ENCODE measurements around the gene APEX2.

APEX2 gene

GRCh38 chrX:55006827-55007621, 6.9 kb downstream of the APEX2 start:
- Histone ChIP-seq H3K36me3 (replicated peaks) (peaks cover 4% of the 10 kb centered on the region), H3K27me3 (replicated peaks) (no peaks in the 10 kb centered on the region), H3K4me3 (ENCODE audit: low read depth, low read length) (no peak overlapping the region), H3K27ac (no peak overlapping the region)
- no peak for DNase-seq
- TF ChIP-seq, protein P1, sequence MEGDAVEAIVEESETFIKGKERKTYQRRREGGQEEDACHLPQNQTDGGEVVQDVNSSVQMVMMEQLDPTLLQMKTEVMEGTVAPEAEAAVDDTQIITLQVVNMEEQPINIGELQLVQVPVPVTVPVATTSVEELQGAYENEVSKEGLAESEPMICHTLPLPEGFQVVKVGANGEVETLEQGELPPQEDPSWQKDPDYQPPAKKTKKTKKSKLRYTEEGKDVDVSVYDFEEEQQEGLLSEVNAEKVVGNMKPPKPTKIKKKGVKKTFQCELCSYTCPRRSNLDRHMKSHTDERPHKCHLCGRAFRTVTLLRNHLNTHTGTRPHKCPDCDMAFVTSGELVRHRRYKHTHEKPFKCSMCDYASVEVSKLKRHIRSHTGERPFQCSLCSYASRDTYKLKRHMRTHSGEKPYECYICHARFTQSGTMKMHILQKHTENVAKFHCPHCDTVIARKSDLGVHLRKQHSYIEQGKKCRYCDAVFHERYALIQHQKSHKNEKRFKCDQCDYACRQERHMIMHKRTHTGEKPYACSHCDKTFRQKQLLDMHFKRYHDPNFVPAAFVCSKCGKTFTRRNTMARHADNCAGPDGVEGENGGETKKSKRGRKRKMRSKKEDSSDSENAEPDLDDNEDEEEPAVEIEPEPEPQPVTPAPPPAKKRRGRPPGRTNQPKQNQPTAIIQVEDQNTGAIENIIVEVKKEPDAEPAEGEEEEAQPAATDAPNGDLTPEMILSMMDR (IDR thresholded peaks at IDR 0.05; ENCODE audit: low read depth, low read length, missing control alignments) = no peak
- in situ Hi-C loops (cut with HindIII; ENCODE audit: low pct_ligation_motif_present, low sequenced_read_pairs) = no loop called here

DNA sequence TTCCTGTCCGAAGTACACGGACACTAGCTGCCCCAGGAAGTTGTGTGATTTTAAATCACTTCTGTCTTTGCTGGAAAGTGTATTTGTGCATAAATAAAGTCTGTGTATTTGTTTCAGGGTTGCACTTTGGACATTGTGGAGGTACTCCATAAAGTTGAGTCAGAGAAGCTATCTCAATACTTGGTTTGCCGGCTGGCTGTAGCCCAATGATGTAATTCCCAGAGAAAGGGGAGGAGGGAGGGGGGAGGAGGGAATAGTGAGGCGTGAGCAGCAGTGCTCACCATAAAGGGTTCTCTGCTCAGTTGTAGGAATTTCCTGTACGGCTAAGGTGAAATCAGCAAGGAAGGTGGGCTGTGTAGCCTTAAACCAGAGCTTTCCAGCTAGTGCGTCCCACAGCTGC, 7.5 kb downstream of the APEX2 start:
- no peak overlapping the region for H3K4me3 ChIP-seq (ENCODE audit: low read depth, low read length)
- no peaks in the 10 kb centered on the region for H3K27me3 ChIP-seq (replicated peaks)
- in situ Hi-C loops (cut with HindIII; ENCODE audit: low pct_ligation_motif_present, low sequenced_read_pairs) = no loop called here
- peak; percentile 59 for DNase-seq
- no peak overlapping the region for H3K27ac ChIP-seq
- H3K36me3 ChIP-seq (replicated peaks) = peaks cover 4% of the 10 kb centered on the region
- TF ChIP-seq, protein P1 (IDR thresholded peaks at IDR 0.05; ENCODE audit: low read depth, low read length, missing control alignments) = no peak

GRCh38 chrX:55008571-55009358, 8.6 kb downstream of the APEX2 start:
- TF ChIP-seq, protein P1 (IDR thresholded peaks at IDR 0.05; ENCODE audit: low read depth, low read length, missing control alignments) = no peak
- in situ Hi-C loops (cut with HindIII; ENCODE audit: low pct_ligation_motif_present, low sequenced_read_pairs) = no loop called here
- Histone ChIP-seq H3K27me3 (replicated peaks) (no peaks in the 10 kb centered on the region), H3K4me3 (ENCODE audit: low read depth, low read length) (no peak overlapping the region), H3K36me3 (replicated peaks) (peaks cover 4% of the 10 kb centered on the region), H3K27ac (no peak overlapping the region)
- no peak for DNase-seq

GRCh38 chrX:55011294-55011693, 11.1 kb downstream of the APEX2 start:
- Histone ChIP-seq H3K27me3 (replicated peaks) (no peaks in the 10 kb centered on the region), H3K36me3 (replicated peaks) (no peaks in the 10 kb centered on the region), H3K27ac (no peak overlapping the region), H3K4me3 (ENCODE audit: low read depth, low read length) (no peak overlapping the region)
- DNase-seq = no peak
- in situ Hi-C loops (cut with HindIII; ENCODE audit: low pct_ligation_motif_present, low sequenced_read_pairs) = no loop called here
- TF ChIP-seq, protein P1 (IDR thresholded peaks at IDR 0.05; ENCODE audit: low read depth, low read length, missing control alignments) = peak; percentile 30

DNA sequence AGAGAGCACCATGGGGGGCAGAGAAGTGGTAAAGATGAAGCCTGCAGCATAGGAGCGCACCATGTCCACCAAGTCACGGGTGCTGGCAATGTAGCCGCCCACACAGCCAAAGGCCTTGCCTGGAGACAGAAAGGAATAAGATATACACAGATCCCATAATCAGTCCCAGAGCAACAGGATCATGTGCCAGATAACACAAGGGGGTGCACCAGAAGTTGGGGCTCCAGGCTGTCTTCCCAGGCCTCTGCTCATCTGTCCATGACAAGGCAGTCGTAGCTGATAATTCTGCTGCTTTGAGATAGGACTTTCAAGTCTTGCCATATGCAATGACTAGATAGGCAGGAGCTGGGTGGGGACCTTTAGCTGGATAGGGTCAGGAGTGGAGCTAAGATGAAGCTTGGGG, 14.7 kb downstream of the APEX2 start:
- no peak overlapping the region for H3K4me3 ChIP-seq (ENCODE audit: low read depth, low read length)
- no peaks in the 10 kb centered on the region for H3K36me3 ChIP-seq (replicated peaks)
- TF ChIP-seq, protein P1 (IDR thresholded peaks at IDR 0.05; ENCODE audit: low read depth, low read length, missing control alignments) = no peak
- H3K27me3 ChIP-seq (replicated peaks) = no peaks in the 10 kb centered on the region
- no peak for DNase-seq
- no peak overlapping the region for H3K27ac ChIP-seq
- in situ Hi-C loops (cut with HindIII; ENCODE audit: low pct_ligation_motif_present, low sequenced_read_pairs) = no loop called here

Data from brain microvascular endothelial cell (primary cell).